Activated CD4-positive, CD25-positive, alpha-beta regulatory T cell (primary cell): Measurements from ENCODE around the gene ESRRG.

Source experiments
- DNase-seq, 4 experiments: peaks; one replicate each; lab custom pipeline; 2025; lab: John Stamatoyannopoulos, UW

ESRRG gene

DNA sequence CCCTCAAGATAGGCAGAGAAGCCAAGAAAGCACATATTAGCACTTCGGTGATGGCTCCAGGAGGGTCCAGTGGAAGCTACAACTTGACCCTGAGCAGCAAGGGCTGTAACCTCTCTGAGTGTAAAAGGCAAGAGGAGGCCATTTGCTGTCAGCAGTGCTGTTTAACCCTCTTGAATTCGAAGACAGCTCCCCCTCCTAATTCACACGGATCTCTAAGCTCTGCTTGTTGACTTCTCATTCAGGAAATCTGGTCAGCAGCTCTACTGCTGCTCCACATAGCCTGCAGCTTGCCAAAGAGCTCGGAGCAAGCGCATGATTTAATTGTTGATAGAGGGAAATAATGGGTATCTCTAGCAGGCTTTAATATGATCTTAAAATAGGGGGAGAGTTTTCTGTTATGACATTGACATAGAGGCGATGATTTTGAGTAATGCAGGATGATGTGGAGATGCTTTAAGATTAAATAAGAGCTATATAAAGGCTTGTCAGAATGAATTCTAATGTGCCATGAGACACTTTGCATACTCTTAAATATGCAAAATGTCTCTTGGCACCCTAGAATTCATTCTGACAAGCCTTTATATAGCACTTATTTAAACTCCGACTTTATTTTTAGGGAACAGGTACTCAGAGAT, 220.6 kb downstream of the ESRRG start:
- no peak for DNase-seq

DNA sequence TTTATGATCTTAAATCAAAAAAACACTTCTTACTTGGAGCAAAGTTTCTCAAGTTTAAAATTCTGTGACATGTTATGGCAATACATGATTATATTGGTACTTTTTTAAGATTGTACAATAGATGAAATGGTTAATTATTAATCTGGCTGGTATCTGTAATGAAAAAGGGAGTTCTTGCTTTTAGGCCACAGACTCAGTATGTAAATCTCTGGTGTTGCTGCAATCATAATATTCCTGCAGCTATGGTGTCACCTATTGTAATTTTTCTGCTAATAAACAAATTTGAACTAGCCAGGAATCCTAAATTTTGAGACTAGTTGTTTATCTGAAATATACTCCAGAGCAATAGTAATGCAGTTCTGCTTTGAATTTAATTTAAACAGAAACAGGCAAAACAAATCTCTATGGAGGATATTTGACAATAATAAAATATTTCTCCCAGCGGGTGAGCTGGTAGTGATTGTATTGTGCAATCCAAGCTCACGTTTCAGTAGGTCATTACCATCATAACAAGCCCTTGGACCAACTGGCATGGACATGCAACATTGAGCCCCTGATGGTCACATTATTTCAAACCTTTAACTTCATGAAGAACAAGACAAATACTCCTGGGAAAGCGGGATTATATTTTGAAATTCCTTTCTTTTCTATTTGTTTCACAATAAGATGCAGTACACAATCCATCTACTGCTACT, 222.8 kb downstream of the ESRRG start:
- no peak for DNase-seq

DNA sequence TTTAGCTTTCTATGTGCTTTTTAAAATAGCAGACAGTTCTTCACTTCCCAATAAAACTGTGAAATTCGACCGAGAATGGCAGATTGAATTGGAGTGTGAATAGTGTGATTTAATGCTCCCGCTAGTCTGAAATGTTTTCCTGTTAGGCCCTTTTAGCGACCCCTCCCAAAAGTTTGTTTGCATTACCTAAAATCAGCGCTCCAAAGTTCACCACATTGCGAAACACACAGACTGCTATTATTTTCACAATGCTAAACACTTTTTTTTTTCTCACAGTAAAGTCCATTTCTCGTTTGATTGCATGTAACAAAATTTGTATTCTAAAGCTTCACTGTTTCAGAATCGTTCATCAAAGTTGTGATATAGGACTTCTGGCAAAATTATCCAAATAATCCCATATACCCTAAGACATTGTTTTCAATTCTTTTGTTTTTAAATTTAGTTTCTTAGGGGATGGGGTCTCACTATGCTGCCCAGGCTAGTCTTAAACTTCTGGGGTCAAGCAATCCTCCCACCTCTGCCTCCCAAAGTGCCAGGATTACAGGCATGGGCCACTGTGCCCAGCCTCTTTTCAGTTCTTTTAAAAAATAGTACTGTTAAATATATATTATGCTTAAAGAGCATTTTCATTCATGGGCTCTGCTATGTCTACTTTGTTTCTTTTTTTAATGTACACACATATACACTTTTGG, 223.5 kb downstream of the ESRRG start:
- no peak for DNase-seq

DNA sequence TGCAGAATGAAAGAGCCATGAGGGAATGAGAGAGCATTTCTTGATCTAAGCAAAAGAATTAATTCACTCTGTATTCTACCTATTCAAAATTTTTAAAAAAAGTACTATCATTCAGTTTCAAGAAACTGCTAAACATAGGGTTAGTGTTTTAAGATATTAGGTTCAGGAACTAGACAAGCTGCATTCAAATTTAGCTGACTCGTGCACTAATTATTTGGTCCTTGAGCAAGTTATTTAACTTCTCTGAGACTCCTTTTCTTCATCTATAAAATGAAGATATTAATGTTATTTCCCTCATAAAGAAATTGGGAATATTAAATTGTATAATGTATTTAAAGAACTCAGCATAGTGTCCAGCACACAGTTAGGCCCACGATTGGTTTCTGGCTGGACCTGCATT, 225.0 kb downstream of the ESRRG start:
- no peak for DNase-seq

DNA sequence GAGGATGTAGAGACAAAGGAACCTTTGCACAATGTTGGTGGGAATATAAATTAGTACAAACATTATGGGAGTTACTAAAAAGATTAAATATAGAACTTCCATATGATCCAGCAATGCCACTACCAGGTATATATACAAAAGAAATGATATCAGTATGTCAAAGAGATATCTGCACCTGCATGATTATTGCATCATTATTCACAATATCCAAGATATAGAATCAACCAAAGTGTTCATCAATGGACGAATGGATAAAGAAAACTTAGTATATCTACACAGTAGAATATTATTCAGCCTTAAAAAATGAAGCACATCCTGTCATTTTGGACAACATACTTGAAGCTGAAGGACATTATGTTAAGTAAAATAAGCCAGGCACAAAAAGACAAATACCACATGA, 238.2 kb downstream of the ESRRG start:
- no peak for DNase-seq

DNA sequence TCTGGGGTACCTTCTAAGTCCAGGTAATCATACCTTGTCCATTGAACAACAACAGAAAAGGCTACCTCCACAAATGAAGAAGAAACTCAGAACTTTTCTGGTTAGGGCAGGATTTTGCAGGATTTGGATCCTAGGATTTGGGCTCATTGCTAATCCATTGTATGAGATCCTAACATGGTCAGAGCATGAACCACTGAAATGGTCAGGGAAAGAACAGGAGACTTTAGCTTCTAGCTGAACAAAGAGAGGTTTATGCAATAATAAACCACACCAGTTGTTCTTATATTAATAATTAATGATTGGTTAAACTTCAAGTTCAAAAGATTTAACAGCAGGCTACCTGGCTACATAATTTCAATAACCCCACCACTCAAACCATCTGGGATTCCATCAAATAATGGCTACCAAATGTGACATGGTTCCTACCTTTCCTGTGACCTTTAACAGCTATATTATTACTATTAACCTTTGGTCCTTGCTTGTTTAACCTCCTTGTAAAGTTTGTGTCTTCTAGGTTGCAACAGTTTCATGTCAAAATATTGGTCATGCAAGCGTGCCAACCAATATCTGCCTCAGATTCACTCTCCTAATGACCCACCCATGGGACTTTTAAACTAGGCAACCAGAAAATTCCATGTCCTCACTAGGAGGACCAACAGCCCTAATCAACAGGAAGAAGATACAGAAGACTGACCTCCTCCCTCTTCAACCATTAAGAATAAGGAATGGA, 239.4 kb downstream of the ESRRG start:
- no peak for DNase-seq

DNA sequence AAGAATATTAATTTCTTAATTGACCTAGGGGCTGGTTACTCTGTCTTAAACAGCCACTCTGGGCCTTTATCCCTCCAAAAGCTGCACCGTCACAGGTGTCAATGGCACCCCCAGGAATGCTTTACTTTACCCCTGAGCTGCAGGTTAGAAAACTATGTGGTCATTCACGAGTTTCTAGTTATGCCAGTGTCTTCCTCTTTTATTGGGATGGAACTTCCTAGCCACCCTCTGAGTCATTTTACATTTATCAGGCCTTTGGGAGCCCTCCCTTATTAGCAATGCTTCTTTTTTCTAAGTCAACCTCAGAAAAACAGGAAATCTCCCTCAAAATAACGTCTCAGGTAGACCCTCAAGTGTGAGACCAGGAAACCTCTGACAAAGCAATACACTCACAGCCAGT, 240.6 kb downstream of the ESRRG start:
- no peak for DNase-seq

DNA sequence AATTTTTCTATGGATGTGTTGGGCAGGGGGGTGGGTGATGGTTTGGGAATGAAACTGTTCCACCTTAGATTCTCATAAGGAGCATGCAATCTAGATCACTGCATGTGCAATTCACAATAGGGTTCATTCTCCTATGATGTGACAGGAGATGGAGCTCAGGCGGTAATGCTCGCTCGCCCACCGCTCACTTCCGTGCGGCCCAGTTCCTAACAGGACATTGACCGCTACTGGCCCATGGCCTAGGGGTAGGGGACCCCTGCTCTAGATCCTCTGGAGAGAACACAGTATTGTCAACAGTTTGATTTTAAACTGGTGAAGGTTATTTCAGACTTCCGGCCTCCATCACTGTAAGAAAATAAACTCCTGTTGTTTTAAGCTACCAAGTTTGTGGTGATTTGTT, 245.0 kb downstream of the ESRRG start:
- no peak for DNase-seq

DNA sequence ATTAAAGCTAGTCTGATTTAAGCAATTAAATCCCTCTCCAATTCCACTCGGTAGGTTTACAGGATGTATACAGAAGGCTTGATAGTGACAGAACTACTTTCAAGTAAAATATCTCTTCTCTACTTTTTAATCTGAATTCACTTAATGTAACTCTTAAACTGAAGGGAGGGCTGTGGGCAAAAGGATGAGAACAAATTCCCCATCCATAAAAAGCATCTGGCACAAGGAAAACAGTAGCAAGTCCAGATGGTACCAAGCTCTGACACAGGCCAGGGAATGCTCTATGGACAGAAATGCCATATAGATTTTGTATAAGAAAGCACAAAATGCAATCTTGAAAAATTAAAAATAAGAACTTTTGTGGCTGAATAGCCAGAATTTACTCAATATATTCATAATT, 246.9 kb downstream of the ESRRG start:
- DNase-seq = no peak

DNA sequence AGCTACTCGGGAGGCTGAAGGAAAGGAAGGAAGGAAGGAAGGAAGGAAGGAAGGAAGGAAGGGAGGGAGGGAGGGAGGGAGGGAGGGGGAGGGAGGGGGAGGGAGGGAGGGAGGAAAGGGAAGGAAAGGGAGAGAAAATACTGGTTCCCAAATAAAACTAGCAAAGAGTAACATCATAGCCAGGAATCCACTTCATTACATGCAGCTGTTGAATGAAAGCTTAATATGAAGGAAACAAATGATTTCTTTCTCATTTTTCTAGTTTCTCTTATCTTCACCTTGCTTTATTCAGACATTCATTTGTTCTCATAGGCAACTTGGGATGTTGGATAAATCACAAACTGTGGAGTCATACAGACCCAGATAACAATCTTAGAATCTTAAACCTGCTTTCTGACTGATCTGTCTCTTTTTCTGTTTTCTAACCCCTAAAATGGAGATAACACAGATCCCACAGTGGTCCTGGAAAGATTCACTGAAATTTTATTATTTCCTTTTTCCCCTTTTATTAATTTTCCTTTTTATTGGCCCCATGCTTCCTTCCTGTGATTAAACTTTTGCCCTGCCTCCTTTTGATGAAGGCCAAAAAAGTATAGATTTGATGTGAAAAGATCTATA, 247.5 kb downstream of the ESRRG start:
- no peak for DNase-seq

DNA sequence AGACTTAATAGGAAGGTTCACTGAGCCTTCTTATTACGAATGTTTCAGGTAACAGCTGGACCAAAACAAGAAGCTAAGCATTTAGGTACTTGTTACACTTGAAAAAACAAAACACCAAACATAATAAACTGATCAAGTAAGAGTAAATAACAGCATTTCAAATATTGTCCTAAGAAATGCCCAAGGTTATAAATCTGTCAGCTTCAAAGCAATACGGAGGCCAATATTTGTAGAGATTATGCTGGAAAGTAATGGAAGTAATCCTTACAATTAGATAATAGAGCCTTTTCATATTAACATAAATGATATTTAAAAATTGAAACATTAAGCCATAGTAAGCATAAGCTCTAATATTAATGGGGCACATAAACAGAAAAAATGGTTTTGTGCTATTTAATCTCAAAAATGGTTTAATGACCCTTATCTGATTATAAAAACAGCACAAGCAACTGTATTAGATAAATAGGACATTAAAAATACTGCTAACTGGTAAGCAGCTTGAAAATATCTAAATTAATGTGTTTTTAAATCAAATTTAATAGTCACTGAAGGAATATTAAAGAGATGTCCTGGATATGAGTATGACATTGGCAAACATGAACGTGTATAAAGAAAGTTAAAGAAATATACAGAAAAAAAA, 256.9 kb downstream of the ESRRG start:
- no peak for DNase-seq

DNA sequence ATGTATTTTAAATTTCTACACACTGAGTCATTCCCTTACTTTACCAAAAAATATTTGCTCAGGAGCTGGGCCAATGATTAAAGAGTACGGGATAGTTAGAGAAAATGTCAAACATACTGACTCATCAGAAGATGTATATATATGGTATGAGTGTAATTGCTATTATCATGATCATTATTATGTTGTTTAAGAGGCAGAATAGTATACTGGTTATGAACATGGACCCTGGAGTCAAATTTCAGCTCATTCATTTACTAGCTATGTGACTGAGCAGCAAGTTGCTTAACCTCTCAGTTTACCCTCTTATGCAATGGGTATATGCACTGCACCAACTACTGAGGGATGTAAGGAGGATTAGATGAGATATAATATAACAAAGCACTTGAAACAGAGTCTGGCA, 258.7 kb downstream of the ESRRG start:
- no peak for DNase-seq

DNA sequence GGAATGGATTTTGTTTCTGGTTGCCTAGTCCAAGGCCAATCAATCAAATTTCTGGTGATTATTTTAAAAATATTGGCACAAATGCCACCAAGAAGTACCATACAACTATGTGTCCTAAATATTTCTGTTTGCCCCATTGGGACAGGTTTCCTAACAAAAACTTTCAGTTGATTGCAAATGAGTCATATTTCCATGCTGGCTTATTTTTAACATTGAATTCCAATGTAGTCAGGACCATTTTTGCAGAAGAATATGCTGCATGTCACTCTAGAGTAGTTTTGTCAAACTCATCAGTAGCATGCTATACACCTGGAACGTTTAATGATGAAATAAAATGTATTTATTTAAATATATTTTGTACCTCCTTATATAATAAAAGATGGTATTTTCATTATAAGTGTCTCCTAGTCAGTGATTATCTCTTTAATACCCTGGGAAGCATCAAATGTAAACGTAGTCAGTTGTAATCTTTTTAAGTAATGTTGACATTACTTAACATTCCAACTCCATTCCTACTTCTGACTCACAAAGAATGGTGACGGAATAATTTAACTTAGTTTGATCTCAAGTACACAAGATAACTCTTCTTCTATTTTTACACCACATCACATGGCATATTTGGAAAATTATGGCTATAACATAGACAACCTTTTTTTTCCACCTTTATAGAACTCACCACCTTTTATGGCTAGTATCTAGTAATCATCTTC, 261.0 kb downstream of the ESRRG start:
- no peak for DNase-seq

DNA sequence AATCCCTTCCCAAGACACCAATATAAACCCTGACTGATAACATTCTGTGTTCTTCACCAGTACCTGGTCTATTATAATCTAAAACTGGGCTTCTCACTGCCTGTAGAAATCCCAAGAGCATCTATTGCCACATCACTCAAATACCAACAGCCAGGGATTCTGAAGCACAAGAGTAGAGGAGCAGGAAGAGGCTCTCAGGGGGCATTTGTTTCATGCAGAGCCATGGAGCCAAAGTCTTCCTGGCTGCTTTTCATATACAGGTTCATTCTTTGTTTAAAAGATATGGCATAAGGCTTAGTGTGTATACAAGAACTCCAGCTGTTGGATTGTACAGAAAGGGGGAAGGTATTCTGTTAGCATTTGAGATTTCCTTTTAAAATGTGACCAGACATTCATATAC, 261.8 kb downstream of the ESRRG start:
- no peak for DNase-seq

DNA sequence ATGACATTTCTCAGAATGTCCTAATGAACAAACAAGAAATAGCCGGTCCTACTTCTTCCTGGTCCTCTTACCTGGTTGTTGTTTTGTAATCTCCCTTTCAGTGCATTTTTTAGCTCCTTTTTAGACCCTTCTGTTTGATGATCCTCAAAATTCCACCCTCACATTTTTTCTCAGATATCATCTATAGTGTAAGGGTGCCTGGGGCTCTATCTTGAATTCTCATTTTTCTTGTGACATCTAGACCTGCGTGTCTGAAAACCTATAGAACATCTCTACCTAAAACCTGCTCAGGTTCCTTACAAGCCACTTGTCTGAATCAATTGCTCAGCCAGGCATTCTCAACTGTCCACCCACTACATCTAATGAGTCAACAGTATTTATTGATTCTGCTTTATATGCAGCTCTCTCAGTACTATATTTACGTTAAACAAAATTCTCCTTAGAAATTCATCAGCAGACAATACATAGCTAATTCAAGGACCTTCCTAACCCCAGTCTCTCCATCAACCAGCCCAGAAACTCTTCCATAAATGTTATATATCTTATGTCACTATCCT, 263.5 kb downstream of the ESRRG start:
- no peak for DNase-seq

DNA sequence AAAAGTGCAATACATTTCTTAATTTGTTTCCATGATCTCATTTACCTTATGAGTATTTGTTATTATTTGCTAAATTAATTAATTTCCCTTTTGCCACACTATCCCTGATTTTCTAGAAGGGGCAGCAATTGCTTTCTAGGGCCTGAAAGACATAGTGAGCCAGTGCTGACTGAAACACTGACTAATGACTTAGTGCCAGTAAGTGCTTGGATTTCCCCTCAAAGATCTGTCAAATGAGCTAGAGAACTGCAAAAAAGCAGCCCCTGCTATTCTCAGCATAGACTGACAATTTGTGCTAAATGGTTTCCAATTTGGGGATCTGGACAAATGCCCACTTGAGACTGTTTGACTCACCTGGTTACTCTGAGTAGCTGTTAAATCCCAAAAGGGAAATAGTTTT, 264.4 kb downstream of the ESRRG start:
- DNase-seq = no peak

DNA sequence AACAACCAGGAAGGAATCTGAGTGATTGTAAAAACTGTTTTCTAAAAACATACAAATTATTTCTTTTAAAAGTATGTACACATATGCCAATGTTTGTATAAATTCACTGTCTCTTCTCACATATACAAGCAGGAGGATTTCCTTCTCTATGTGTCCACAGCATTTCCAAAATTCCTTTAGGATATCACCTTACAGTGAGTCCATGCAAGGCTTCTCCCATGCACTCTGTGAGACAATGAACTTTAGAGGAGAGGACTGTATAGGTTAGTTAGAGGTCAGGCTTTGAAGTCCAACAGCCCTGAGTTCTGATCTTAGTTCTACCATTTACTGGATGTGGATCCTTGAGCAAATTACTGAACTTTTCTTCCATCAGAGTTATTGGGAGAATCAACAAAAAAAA, 265.9 kb downstream of the ESRRG start:
- no peak for DNase-seq

DNA sequence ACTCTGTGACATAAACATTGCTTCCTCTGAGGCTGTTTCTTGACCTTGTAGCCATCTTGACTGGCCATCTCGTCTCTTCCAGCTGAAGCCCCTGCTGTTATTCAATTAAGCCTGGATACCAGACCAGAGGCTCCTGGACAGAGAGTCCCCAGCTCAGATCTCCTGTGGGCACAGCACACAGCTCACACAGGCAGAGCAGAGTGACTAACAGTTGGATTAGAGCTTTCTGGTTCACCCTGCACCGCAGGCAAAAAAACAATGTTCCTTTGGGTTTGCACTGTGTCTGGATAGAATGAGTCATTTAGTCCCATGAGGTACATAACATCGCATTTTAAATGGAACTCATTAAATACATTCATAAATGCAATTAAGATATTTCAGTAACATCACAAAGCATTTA, 266.5 kb downstream of the ESRRG start:
- no peak for DNase-seq

DNA sequence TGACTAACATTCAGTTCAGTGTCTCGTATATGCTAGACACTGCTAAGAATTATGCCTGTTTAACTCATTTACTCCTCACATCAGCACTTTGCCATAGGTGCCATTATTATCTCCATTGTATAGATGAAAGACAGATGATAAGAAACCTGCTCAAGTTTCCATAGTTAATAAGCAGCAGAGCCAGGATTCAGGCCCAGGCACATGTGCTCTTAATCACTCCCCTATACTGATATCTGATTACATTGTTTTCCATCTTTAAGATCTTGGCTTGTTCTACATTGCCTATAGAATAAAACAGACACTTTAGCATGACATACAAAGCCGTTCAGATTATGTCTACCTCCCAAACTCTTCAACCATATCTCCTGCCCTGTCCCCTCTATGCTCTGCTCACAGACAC, 269.5 kb downstream of the ESRRG start:
- no peak for DNase-seq
